ENCODE measurements around the gene DCPS.

DCPS gene

DNA sequence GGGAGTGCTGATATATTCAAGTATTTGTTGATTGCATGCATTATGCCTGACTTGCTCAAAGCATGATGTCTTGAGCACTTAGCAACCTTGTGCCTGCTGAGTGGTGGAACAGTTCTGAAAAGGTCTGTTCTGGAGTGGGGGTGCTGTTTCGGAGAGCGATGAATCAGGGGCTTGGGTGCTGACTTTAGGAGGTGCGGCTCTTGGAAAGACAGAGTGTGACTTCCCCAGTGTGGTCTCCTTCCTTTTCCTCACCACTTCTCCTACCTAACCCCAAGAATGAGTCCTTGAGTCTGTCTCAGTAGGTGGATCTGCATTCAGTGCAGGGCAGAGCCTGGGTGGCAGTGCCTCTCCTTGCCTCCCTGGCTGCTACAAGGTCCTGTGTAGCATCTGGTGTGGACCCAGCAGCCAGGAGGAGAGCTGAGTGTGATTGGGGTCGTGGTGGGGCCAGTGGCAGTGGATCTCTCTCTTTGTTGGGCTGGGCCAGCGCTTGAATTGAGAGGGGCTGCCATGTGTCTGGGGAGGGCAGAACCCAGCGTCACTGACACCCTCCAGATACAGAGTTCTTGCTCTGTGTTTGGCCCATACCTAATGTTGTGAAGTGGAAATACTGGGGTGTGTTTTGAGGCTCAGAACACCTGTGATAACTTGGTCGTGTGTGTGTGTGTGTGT lies 87.6 kb downstream of the DCPS start:
- Histone ChIP-seq H3K36me3 (ENCODE audit: insufficient read depth) (no peaks in the 10 kb centered on the region), H3K27me3 (ENCODE audit: insufficient read depth, low read depth) (no peaks in the 10 kb centered on the region), H3K4me1 (ENCODE audit: low read depth, poor library complexity, severe bottlenecking) (no peaks in the 10 kb centered on the region), H3K9ac (no peak overlapping the region), H3K27ac (no peak overlapping the region), H4K20me1 (ENCODE audit: insufficient read depth) (no peaks in the 10 kb centered on the region), H2AFZ (ENCODE audit: low read depth) (no peak overlapping the region), H3K79me2 (ENCODE audit: insufficient read depth, low read depth) (no peaks in the 10 kb centered on the region), H3K4me2 (no peak overlapping the region), H3K4me3 (IDR thresholded peaks at IDR 0.05; ENCODE audit: insufficient read depth, low read depth, low read length) (no peak overlapping the region)
- TF ChIP-seq, protein P1, sequence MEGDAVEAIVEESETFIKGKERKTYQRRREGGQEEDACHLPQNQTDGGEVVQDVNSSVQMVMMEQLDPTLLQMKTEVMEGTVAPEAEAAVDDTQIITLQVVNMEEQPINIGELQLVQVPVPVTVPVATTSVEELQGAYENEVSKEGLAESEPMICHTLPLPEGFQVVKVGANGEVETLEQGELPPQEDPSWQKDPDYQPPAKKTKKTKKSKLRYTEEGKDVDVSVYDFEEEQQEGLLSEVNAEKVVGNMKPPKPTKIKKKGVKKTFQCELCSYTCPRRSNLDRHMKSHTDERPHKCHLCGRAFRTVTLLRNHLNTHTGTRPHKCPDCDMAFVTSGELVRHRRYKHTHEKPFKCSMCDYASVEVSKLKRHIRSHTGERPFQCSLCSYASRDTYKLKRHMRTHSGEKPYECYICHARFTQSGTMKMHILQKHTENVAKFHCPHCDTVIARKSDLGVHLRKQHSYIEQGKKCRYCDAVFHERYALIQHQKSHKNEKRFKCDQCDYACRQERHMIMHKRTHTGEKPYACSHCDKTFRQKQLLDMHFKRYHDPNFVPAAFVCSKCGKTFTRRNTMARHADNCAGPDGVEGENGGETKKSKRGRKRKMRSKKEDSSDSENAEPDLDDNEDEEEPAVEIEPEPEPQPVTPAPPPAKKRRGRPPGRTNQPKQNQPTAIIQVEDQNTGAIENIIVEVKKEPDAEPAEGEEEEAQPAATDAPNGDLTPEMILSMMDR (conservative IDR thresholded peaks at IDR 0.05; ENCODE audit: low read depth, low read length) = no peak

DNA sequence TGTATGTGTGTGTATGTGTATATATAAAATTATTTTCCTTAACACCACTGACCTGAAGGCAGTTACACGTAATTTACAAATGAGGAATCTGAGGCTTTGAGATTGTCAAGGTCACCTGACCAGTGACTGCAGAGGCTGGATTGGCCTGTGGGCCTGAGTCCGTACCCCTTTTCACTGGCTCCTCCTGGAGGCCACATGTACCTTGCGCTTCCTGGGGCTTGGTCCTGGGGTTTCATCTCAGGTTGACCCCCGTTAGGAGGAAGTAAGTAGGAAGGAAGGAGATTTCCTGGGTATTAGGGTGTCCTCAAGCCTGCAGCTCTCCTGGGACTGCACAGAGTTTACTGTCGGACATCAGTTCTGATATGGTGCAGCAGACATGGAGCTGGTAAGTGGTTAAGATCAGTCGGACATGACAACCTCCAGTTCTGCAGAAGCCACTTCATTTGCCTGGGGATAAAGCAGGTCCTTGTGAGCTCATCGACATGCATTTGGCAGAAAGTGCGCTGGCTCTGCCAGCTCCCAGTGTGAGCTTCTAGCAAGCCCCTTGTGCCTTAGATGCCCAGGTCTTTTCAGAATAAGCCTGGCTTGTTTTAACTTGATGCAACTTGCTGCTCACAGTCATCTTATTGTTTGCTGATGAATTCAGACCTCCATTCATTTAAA lies 88.2 kb downstream of the DCPS start:
- Histone ChIP-seq H3K9ac (no peak overlapping the region), H3K4me1 (ENCODE audit: low read depth, poor library complexity, severe bottlenecking) (no peaks in the 10 kb centered on the region), H3K27me3 (ENCODE audit: insufficient read depth, low read depth) (no peaks in the 10 kb centered on the region), H3K36me3 (ENCODE audit: insufficient read depth) (no peaks in the 10 kb centered on the region), H3K4me2 (no peak overlapping the region), H3K4me3 (IDR thresholded peaks at IDR 0.05; ENCODE audit: insufficient read depth, low read depth, low read length) (no peak overlapping the region), H4K20me1 (ENCODE audit: insufficient read depth) (no peaks in the 10 kb centered on the region), H3K27ac (no peak overlapping the region), H3K79me2 (ENCODE audit: insufficient read depth, low read depth) (no peaks in the 10 kb centered on the region), H2AFZ (ENCODE audit: low read depth) (no peak overlapping the region)
- TF ChIP-seq, protein P1 (conservative IDR thresholded peaks at IDR 0.05; ENCODE audit: low read depth, low read length) = no peak

- Histone ChIP-seq H2AFZ (ENCODE audit: low read depth) (no peak overlapping the region), H3K27me3 (ENCODE audit: insufficient read depth, low read depth) (no peaks in the 10 kb centered on the region), H3K36me3 (ENCODE audit: insufficient read depth) (no peaks in the 10 kb centered on the region), H3K4me3 (IDR thresholded peaks at IDR 0.05; ENCODE audit: insufficient read depth, low read depth, low read length) (no peak overlapping the region), H4K20me1 (ENCODE audit: insufficient read depth) (no peaks in the 10 kb centered on the region), H3K4me1 (ENCODE audit: low read depth, poor library complexity, severe bottlenecking) (no peaks in the 10 kb centered on the region), H3K4me2 (no peak overlapping the region), H3K27ac (no peak overlapping the region), H3K79me2 (ENCODE audit: insufficient read depth, low read depth) (no peaks in the 10 kb centered on the region), H3K9ac (no peak overlapping the region)
- TF ChIP-seq, protein P1 (conservative IDR thresholded peaks at IDR 0.05; ENCODE audit: low read depth, low read length) = no peak
Measured at GRCh38 chr11:126392633-126393013, 88.8 kb downstream of the DCPS start.

DNA sequence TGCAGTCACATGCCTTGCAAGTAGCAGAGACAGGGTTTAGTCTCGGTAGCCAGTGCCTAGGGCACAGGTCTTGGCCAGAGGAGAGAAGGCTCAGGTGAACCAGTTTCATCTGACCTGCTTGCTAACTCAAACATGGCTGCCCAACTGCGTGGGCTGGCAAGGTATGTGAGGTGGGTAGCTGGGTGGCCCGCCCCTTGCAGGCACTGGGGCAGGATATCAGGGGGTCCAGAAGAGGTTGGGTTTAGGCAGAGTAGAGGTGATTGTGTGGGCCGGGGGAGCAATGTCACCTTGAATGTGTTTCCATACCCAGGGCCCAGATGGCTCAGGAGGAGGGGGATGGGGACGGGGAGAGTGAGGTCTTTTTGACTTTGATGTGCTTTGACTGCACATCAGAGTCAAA lies 89.3 kb downstream of the DCPS start:
- Histone ChIP-seq H3K36me3 (ENCODE audit: insufficient read depth) (no peaks in the 10 kb centered on the region), H3K79me2 (ENCODE audit: insufficient read depth, low read depth) (no peaks in the 10 kb centered on the region), H3K4me2 (no peak overlapping the region), H3K27me3 (ENCODE audit: insufficient read depth, low read depth) (no peaks in the 10 kb centered on the region), H3K4me1 (ENCODE audit: low read depth, poor library complexity, severe bottlenecking) (no peaks in the 10 kb centered on the region), H3K27ac (no peak overlapping the region), H4K20me1 (ENCODE audit: insufficient read depth) (no peaks in the 10 kb centered on the region), H2AFZ (ENCODE audit: low read depth) (no peak overlapping the region), H3K9ac (no peak overlapping the region), H3K4me3 (IDR thresholded peaks at IDR 0.05; ENCODE audit: insufficient read depth, low read depth, low read length) (no peak overlapping the region)
- TF ChIP-seq, protein P1 (conservative IDR thresholded peaks at IDR 0.05; ENCODE audit: low read depth, low read length) = no peak
